ENCODE results near the gene ABHD15.

DNA sequence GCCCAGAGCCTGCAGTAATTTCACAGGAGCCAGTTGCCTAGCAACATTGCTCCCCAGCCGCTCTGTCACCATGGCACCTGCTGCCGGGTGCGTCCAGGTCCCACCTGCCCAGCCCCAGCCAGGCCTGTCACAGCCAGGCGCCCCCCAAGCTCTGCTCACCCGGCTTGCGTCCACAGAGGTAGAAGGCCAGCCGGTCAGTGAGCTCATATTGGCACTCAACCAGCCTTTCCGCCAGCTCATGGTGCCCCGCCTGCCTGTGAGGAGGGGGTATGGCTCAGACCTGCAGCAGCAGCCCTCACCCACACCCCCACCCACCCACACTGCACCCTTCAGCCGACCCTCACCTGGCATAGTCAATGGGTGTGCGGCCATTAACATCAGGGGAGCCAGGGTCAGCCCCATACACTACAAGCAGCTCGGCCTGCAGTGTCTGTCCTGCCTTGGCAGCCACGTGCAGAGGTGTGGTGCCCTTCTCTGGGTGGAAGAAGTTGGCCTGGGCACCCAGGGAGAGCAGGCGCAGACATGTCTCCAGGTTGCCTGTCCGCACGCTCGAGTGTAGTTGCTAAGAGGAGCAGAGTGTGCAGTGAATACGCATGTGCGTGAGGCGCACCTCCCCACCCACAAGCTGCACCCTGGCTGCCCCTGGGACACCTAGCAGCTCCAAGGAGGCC lies 14.9 kb upstream of the ABHD15 start:
- TF ChIP-seq, protein P1, sequence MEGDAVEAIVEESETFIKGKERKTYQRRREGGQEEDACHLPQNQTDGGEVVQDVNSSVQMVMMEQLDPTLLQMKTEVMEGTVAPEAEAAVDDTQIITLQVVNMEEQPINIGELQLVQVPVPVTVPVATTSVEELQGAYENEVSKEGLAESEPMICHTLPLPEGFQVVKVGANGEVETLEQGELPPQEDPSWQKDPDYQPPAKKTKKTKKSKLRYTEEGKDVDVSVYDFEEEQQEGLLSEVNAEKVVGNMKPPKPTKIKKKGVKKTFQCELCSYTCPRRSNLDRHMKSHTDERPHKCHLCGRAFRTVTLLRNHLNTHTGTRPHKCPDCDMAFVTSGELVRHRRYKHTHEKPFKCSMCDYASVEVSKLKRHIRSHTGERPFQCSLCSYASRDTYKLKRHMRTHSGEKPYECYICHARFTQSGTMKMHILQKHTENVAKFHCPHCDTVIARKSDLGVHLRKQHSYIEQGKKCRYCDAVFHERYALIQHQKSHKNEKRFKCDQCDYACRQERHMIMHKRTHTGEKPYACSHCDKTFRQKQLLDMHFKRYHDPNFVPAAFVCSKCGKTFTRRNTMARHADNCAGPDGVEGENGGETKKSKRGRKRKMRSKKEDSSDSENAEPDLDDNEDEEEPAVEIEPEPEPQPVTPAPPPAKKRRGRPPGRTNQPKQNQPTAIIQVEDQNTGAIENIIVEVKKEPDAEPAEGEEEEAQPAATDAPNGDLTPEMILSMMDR (IDR thresholded peaks at IDR 0.05) = no peak
- no peak for TF ChIP-seq EZH2 (IDR thresholded peaks at IDR 0.05; ENCODE audit: borderline replicate concordance, insufficient read depth, low read depth, low read length, poor library complexity, severe bottlenecking)

Measured in B cell (primary cell).